Fibroblast of skin of right quadriceps (primary cell): Measurements from ENCODE around the gene SIRPB1.
"Not testable (repeated sequence)": the region's sequence is repeated elsewhere in the genome, so short reads cannot be mapped to it uniquely, and the experiment has no call there.

ENCODE experiments used
- DNase-seq: peaks from one replicate; pipeline ENCODE4 v3.0.0-alpha.2; 2013

SIRPB1 gene

DNA sequence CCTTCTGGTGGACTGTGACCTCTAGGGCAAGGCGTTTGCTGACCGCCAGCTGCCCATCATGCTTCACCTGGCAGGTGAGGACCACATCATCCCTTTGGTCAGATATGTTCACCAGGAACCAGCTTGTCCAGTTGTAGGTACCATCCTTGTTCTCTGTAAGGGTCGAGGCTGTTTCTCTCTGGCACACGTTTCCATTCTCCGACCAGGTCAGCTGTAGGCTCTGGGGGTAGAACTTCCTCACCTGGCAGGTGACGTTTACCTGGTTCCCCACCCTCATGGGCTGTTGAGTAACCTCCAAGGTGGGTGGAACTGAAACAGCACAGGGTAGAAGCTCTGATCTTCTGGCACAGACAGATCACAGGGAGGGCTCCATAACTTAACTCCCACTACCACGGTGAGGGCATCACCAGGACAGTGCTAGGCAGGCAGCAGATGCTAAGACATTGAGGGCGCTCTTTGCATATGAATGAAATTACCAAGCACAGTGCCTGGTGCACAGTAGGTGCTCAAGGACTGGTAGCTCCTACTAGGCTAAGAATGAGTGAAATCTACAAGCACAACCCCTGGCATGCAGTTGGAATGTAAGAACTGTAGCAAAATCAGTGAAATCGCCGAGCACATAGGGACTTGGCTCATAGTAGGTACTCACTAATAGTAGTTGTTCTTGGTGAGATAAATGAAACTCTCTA lies 15.6 kb upstream of the SIRPB1 start:
- no peak for DNase-seq

GRCh38 chr20:1633535-1633934 lies 13.7 kb upstream of the SIRPB1 start:
- DNase-seq: no peak

DNA sequence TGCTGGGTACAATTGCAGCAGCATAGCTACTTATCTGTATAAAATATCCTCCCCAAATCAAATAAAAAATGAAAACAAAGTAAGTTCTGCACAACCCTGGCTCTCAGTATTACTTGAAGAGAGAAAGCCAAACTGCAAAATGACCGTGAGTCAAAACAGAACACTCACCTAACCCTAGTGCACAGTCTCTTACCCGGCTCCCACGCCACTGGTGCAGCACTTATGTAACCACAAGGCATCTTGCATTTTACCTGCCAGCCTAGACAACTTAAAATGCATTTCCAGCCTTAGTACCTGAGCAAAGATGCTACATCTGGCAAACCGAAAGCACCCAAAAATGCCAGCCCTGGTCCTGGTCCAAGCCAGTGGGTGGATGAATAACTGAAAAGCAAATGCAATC lies 12.4 kb upstream of the SIRPB1 start:
- no peak for DNase-seq

DNA sequence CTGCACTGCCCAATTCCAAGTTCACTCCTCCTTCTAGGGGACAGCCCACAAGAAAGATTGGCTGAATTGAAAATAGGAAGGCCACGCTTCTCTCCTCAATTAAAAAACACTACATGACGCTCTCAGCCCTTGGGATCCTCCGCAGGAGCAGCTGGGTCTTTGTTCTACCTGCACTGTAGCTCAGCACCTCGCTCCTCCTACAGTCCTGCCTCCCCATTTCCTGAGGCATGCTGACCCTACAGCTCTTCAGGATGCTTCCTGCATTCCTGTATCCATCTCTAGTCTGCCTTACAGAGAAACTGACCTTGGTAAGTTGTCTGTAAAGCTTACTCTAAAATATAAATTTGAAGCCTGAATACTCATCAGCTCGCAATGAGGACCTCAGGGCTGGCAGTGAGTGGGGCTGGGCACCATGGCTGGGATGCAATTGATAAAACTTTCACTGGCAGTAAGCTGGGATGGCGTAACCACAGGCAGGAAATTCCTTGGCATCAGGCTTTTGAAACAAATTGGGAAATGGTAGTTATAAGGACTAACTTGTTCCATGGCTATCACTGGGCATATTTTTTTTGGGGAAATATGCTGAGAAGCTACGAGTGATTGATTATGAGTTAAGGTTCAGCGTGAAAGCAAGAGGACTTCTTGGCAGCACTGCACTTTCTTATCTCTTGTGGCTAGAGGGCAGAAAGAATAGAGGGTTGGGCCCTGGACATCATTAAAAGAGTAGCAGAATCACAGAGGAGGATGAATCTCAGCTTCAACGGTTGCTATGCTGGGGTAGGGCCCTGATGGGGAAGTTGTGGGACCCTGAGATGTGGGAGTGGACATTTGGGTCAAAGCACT lies 11.7 kb upstream of the SIRPB1 start:
- no peak for DNase-seq

GRCh38 chr20:1630186-1630585 lies 10.4 kb upstream of the SIRPB1 start:
- no peak for DNase-seq

DNA sequence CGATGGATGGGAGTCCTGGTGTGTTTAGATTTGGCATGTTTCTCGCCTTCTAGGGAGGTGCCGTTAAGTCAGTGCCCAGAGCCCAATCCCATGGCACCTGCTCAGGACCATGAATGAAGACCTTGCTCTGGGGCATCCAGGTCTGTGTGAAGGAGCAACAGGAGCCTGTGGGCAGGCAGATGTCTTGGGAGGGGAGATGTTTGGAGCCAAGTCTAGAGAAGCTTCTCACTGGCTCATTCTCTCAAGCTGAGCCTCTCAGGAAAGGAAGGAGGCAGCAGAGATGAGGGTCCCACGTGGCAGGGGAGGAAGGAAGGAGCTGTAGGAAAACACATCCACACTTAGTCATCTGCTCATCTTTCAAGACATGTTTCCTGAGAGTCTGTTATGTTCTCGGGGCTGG lies 9.5 kb upstream of the SIRPB1 start:
- DNase-seq: no peak

GRCh38 chr20:1628621-1629020 lies 8.8 kb upstream of the SIRPB1 start:
- no peak for DNase-seq

DNA sequence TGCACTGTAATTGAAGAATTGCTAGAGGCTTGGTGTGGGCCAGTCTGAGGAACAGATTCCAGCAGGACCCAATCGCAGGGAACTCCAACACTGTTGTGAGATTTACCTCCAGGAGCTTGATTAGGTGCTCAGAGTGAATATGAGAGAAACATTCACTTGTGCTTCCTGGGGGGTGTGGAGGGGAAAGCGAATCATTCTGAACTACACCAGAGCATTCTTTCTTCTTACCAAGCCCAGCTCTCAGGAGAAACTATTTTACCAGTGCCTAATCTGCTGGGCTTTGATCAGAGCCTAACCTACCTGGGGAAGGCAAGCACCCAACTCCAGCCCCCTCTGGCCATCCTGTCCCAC lies 7.4 kb upstream of the SIRPB1 start:
- no peak for DNase-seq

- DNase-seq: no peak
These were observed 6.9 kb upstream of the SIRPB1 start for GRCh38 chr20:1626528-1627199.

- no peak for DNase-seq
These were observed 5.4 kb upstream of the SIRPB1 start for GRCh38 chr20:1625083-1625690.

GRCh38 chr20:1623501-1624205 lies 3.8 kb upstream of the SIRPB1 start:
- DNase-seq: no peak

GRCh38 chr20:1622450-1622849 lies 2.6 kb upstream of the SIRPB1 start:
- DNase-seq: no peak

GRCh38 chr20:1621316-1621715 lies 1.5 kb upstream of the SIRPB1 start:
- DNase-seq: no peak

GRCh38 chr20:1618954-1619540 lies 762 bp downstream of the SIRPB1 start:
- no peak for DNase-seq

DNA sequence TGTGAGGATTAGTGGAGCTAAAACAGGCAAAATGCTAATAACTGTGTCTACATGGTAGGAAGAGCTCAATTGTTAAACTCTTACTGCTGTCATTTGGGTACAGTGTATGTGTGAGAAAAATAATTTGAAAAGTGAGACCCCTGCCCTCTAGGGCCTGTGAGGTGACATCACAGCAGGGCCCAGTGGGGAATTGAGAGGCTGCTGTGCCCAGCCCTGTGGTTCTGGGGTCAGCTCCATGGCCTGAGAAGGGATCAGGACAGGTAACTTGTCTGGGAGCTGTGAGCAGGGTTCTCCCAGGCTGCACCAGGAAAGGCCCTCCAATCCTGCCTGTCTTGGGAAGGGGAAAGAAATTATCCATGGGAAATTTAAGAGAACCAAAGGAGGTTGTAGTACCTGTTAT lies 1.3 kb downstream of the SIRPB1 start:
- no peak for DNase-seq

GRCh38 chr20:1616858-1617434 lies 2.9 kb downstream of the SIRPB1 start:
- DNase-seq: no peak

GRCh38 chr20:1610404-1610803 lies 9.4 kb downstream of the SIRPB1 start:
- DNase-seq: not testable (repeated sequence)

- not testable (repeated sequence) for DNase-seq
These were observed 11.0 kb downstream of the SIRPB1 start for GRCh38 chr20:1608678-1609347.

GRCh38 chr20:1600736-1601135 lies 19.1 kb downstream of the SIRPB1 start:
- DNase-seq: no peak

DNA sequence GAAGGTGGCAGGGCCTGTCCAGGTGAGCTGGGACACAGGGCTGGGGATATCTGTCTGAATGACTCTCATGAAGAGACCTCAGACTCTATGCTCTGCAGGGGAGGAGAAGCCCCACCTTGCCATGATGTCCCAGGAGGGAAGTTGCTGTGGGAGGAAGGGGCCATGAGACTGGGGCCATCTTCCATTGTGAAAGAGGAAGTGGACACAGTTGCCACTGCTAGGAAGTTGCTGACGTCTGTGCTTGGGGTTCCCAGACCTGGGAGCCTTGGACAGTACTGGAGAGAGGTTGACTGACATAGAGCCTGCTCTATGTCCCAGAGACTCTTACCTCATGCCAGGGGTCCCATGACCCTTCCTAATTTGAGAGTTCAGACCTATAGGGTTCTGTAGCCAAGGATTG lies 24.5 kb downstream of the SIRPB1 start:
- no peak for DNase-seq
